SIG-M5 treated with dmso at 0.1 percent for 504 hours (cell line): ENCODE data around the gene GTF2F2.

Experiments used
- DNase-seq: peaks from one replicate; lab custom pipeline; 2025; ENCODE audit not compliant: unreplicated experiment; lab: John Stamatoyannopoulos, UW

GTF2F2 gene

GRCh38 chr13:45119991-45120864, at the start of gene GTF2F2:
TSS of gene GTF2F2 (plus strand) at chr13:45120510. CDS start at chr13:45120656, 146 bp downstream.
- peak; percentile 92 for DNase-seq

- no peak for DNase-seq
Measured at GRCh38 chr13:45073809-45074208, 46.5 kb upstream of the GTF2F2 start.

GRCh38 chr13:45074721-45075120, 45.6 kb upstream of the GTF2F2 start:
- DNase-seq: no peak

- no peak for DNase-seq
Measured at GRCh38 chr13:45078003-45078402, 42.3 kb upstream of the GTF2F2 start.

GRCh38 chr13:45082964-45083363, 37.3 kb upstream of the GTF2F2 start:
- no peak for DNase-seq

GRCh38 chr13:45084515-45084914, 35.8 kb upstream of the GTF2F2 start:
- no peak for DNase-seq

- no peak for DNase-seq
Measured at GRCh38 chr13:45086484-45086883, 33.8 kb upstream of the GTF2F2 start.

- DNase-seq: no peak
Measured at GRCh38 chr13:45092663-45093062, 27.6 kb upstream of the GTF2F2 start.

- no peak for DNase-seq
Measured at GRCh38 chr13:45100573-45101262, 19.6 kb upstream of the GTF2F2 start.

GRCh38 chr13:45101327-45102018, 18.8 kb upstream of the GTF2F2 start:
- no peak for DNase-seq

- DNase-seq: no peak
Measured at GRCh38 chr13:45102136-45102507, 18.2 kb upstream of the GTF2F2 start.

GRCh38 chr13:45103449-45103848, 16.9 kb upstream of the GTF2F2 start:
- DNase-seq: no peak

GRCh38 chr13:45104261-45104660, 16.0 kb upstream of the GTF2F2 start:
- DNase-seq: no peak

GRCh38 chr13:45105895-45106294, 14.4 kb upstream of the GTF2F2 start:
- DNase-seq: no peak

- no peak for DNase-seq
Measured at GRCh38 chr13:45107539-45107938, 12.8 kb upstream of the GTF2F2 start.

GRCh38 chr13:45108716-45109101, 11.6 kb upstream of the GTF2F2 start:
- DNase-seq: no peak

- DNase-seq: no peak
Measured at GRCh38 chr13:45109102-45109720, 11.1 kb upstream of the GTF2F2 start.

GRCh38 chr13:45113233-45114224, 6.8 kb upstream of the GTF2F2 start:
- DNase-seq: no peak

GRCh38 chr13:45119469-45119990, 780 bp upstream of the GTF2F2 start:
- peak; percentile 51 for DNase-seq
